ENCODE measurements around the gene SEC14L5. TPM values are rescaled to one million over a fixed set of nuclear protein-coding genes. Genes with fewer than 3 reads are reported as not detected.

The SEC14L5 gene
- polyA plus RNA-seq, 3 donors from 2014 or later: not detected

GRCh38 chr16:4989391-4990006, 31.4 kb downstream of the SEC14L5 start:
- Mint-ChIP-seq H3K4me1 (peaks cover 0 to 2% of the 10 kb centered on the region in 2 donors), H3K9me3 (peaks cover 0 to 1% (median 0%) of the 10 kb centered on the region in 6 donors), H3K4me3 (no peak overlapping the region), H3K27ac (no peak overlapping the region), H3K36me3 (peaks cover 0 to 3% (median 0%) of the 10 kb centered on the region in 3 donors), H3K27me3 (ENCODE audit: low read depth in 3 of 3) (peaks cover 5 to 19% (median 15%) of the 10 kb centered on the region in 3 donors)
- DNase-seq: no peak

DNA sequence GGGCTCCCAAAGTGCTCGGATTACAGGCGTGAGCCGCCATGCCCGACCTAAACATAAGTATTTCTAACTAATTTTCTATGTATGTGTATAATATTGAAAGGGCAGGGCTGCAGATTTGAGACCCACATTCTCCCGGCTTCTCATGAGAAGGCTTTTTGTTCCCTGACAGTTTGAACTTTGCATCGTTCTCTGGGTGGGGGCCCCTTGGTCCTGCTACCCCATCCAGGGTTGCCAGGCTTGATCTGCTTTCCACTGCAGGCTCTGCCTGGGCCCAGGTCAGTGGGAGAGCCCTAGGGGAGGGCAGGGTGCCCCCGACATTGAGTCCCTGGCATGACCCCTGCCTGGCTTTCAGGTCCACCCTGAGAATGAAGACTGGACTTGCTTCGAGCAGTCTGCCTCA, 32.3 kb downstream of the SEC14L5 start:
- Mint-ChIP-seq H3K36me3 (peaks cover 0 to 3% (median 0%) of the 10 kb centered on the region in 3 donors), H3K27ac (no peak overlapping the region), H3K27me3 (ENCODE audit: low read depth in 3 of 3) (peaks cover 5 to 19% (median 16%) of the 10 kb centered on the region in 3 donors)

DNA sequence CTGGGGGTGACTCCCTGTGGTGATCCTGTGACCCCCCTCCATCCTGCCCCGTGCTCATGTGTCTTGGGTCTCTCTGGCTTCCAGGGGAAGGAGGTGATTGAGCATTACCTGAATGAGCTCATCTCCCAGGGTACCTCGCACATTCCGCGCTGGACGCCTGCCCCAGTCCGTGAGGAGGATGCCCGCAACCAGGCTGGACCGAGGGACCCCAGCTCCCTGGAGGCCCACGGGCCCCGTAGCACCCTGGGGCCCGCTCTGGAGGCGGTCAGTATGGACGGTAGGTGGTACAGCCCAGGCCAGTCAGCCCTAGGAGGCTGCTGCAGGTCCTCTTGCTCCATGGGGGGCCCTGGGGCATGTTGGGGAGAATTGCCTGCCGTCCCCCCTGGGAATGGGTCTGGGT, 33.6 kb downstream of the SEC14L5 start:
- Mint-ChIP-seq H3K27ac (no peak overlapping the region), H3K4me3 (no peak overlapping the region), H3K9me3 (peaks cover 0 to 1% (median 0%) of the 10 kb centered on the region in 6 donors), H3K4me1 (peaks cover 0 to 2% of the 10 kb centered on the region in 2 donors), H3K36me3 (no peaks in the 10 kb centered on the region), H3K27me3 (ENCODE audit: low read depth in 3 of 3) (peaks cover 5 to 23% (median 11%) of the 10 kb centered on the region in 3 donors)
- DNase-seq: no peak

More for the DNA sequence above, 32.3 kb downstream of the SEC14L5 start:
- DNase-seq: no peak
- peaks cover 0 to 2% of the 10 kb centered on the region in 2 donors for H3K4me1 Mint-ChIP-seq
- no peak overlapping the region for H3K4me3 Mint-ChIP-seq
- H3K9me3 Mint-ChIP-seq: peaks cover 0 to 1% (median 0%) of the 10 kb centered on the region in 6 donors

DNA sequence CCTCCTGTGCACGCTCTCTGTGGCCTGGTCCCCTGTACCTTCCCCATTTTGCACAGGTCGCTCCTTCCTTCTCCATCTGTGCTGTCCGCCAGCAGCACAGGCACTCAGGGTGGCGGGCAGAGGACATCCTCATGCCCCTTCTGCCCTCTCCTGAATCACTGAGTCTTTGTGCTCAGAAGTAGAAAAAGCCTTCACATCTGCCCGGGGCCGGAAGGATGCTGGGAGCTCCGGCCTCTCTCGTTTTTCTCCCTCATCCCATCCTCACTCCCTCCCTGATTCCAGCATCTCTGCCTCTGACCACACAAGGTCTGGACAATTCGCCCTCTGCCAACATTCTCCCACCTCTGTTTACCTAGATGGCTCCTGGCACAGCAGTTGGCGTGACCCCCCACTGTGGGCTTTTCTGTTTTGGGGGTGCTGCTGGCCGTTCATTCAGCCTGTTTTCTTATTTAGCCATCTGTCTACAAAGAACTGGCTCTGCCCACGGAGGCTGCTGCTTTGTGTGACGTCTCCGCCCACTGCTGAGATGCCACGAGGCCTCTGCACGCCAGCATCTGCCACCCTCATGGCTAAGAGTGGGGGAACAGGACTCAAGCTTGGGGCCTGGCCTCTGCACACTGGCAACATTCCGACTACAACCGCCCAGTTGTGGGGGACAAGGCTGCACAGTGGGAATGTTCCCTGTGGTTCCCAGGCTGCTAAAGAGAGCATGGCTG, 36.7 kb downstream of the SEC14L5 start:
- H3K36me3 Mint-ChIP-seq: no peaks in the 10 kb centered on the region
- H3K27ac Mint-ChIP-seq: no peak overlapping the region
- H3K4me1 Mint-ChIP-seq: no peaks in the 10 kb centered on the region
- peaks cover 0 to 15% (median 5%) of the 10 kb centered on the region in 3 donors for H3K27me3 Mint-ChIP-seq (ENCODE audit: low read depth in 3 of 3)
- no peak for DNase-seq
- peaks cover 0 to 2% (median 0%) of the 10 kb centered on the region in 6 donors for H3K9me3 Mint-ChIP-seq
- no peak overlapping the region for H3K4me3 Mint-ChIP-seq

- Mint-ChIP-seq H3K9me3 (peaks cover 0 to 2% (median 0%) of the 10 kb centered on the region in 6 donors), H3K36me3 (no peaks in the 10 kb centered on the region), H3K4me1 (no peaks in the 10 kb centered on the region), H3K4me3 (no peak overlapping the region), H3K27ac (no peak overlapping the region), H3K27me3 (ENCODE audit: low read depth in 3 of 3) (peaks cover 3 to 13% (median 3%) of the 10 kb centered on the region in 3 donors)
- DNase-seq: no peak
These were observed 42.5 kb downstream of the SEC14L5 start for GRCh38 chr16:5000573-5001001.

- Mint-ChIP-seq H3K9me3 (peaks cover 0 to 2% (median 0%) of the 10 kb centered on the region in 6 donors), H3K4me3 (no peak overlapping the region), H3K36me3 (no peaks in the 10 kb centered on the region), H3K27ac (no peak overlapping the region), H3K27me3 (ENCODE audit: low read depth in 3 of 3) (peaks cover 3 to 9% (median 3%) of the 10 kb centered on the region in 3 donors), H3K4me1 (no peaks in the 10 kb centered on the region)
- no peak for DNase-seq
These were observed 43.4 kb downstream of the SEC14L5 start for GRCh38 chr16:5001571-5001970.

DNA sequence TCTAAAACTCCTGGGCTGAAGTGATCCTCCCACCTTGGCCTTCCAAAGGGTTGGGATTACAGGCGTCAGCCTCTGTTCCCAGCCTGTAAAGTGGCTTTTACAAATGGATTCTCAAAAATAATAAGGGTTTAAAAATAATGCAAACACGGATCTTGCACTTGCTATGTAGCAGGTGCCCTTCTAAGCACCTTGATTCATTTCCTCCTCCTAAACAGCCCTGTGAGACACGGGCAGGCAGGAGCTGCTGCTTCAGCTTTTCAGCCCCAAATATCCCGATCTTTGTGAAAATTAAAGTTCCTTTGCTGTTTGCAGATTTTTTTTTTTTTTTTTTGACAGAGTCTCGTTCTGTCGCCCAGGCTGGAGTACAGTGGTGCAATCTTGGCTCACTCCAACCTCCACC, 43.9 kb downstream of the SEC14L5 start:
- Mint-ChIP-seq H3K36me3 (no peaks in the 10 kb centered on the region), H3K9me3 (peaks cover 0 to 2% (median 0%) of the 10 kb centered on the region in 6 donors), H3K4me3 (no peak overlapping the region), H3K27ac (no peak overlapping the region), H3K4me1 (no peaks in the 10 kb centered on the region), H3K27me3 (ENCODE audit: low read depth in 3 of 3) (peaks cover 3 to 7% (median 3%) of the 10 kb centered on the region in 3 donors)
- DNase-seq: no peak

- Mint-ChIP-seq H3K4me1 (no peaks in the 10 kb centered on the region), H3K9me3 (peaks cover 0 to 1% (median 0%) of the 10 kb centered on the region in 6 donors), H3K36me3 (no peaks in the 10 kb centered on the region), H3K27ac (no peak overlapping the region), H3K27me3 (ENCODE audit: low read depth in 3 of 3) (peaks cover 0 to 7% (median 3%) of the 10 kb centered on the region in 3 donors), H3K4me3 (no peak overlapping the region)
- DNase-seq: no peak
These were observed 44.6 kb downstream of the SEC14L5 start for GRCh38 chr16:5002699-5003143.

DNA sequence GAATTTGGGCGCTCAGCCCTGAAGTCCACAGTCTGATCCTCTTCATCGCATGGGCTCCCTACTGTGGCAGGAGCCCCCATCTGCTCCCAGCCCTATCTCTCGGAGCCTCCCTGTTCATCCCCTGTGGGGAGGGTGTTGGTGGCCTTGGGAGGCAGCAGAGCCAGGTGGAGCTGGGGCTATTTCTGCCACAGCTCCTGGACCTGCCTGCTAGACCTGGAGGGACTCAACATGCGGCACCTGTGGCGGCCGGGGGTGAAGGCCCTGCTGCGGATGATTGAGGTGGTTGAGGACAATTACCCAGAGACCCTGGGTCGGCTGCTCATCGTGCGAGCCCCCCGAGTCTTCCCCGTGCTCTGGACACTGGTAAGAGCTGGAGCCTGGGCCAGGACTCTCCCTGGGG, 45.1 kb downstream of the SEC14L5 start:
- DNase-seq: no peak
- Mint-ChIP-seq H3K36me3 (no peaks in the 10 kb centered on the region), H3K27me3 (ENCODE audit: low read depth in 3 of 3) (peaks cover 0 to 7% (median 3%) of the 10 kb centered on the region in 3 donors), H3K4me1 (no peaks in the 10 kb centered on the region), H3K4me3 (no peak overlapping the region), H3K27ac (no peak overlapping the region), H3K9me3 (no peaks in the 10 kb centered on the region)

DNA sequence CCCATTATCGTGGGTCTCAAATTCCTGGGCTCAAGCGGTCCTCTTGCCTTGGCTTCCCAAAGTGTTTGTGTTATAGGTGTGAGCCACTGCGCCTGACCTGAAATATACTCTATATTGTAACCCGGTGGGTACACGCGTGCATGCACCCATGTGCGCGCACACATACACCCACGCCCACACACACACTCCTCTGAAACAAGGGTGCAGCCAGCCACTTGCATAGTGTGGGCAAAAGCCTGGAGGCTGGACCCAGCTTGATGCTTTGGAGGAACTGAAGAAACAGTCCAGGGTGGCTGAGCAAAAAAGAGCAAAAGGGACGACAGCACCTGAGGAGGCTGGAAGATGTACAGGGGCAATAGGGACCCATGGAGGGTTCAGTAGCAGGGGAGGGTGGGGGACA, 45.7 kb downstream of the SEC14L5 start:
- H3K27ac Mint-ChIP-seq: no peak overlapping the region
- no peaks in the 10 kb centered on the region for H3K9me3 Mint-ChIP-seq
- no peak for DNase-seq
- H3K4me3 Mint-ChIP-seq: no peak overlapping the region
- no peaks in the 10 kb centered on the region for H3K36me3 Mint-ChIP-seq
- peaks cover 0 to 5% (median 3%) of the 10 kb centered on the region in 3 donors for H3K27me3 Mint-ChIP-seq (ENCODE audit: low read depth in 3 of 3)
- no peaks in the 10 kb centered on the region for H3K4me1 Mint-ChIP-seq

DNA sequence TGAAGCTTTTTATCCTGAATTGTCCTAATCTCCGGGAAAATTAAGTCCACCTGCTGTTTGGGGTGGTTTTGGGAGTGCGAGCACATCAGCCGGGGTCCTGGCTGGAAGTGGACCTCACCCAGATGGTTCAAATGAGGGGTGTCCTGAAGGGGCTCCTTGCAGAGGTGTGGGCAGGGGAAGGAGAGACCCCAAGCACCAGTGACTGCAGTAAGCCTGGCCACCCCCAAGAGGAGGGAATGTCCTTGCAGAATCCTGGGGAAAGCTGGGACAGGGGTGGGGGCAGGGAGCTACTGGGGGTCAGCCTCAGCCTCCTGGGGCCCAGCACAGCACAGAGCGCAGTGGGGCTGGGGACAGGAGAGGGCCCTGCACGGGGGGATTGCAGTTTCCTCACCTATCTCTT, 46.2 kb downstream of the SEC14L5 start:
- H3K27me3 Mint-ChIP-seq (ENCODE audit: low read depth in 3 of 3): peaks cover 0 to 5% (median 3%) of the 10 kb centered on the region in 3 donors
- no peaks in the 10 kb centered on the region for H3K9me3 Mint-ChIP-seq
- no peaks in the 10 kb centered on the region for H3K36me3 Mint-ChIP-seq
- DNase-seq: no peak
- H3K4me3 Mint-ChIP-seq: no peak overlapping the region
- no peaks in the 10 kb centered on the region for H3K4me1 Mint-ChIP-seq
- no peak overlapping the region for H3K27ac Mint-ChIP-seq

DNA sequence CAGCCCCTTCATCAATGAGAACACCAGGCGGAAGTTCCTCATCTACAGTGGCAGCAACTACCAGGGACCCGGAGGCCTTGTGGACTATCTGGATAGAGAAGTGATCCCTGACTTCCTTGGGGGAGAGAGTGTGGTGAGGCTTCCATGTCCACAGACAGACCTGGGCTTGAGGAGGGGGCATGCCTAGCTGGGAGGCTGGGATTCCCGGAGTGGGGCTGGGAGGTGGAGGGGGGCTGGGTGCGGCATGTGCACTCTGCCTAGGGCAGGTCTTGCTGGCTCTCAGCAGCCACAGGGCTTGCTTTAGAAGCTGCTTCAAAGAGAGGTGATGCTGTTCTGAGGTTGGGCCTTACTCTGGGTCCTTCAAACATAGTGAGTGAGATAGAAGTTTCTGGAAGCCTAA, 47.8 kb downstream of the SEC14L5 start:
- H3K9me3 Mint-ChIP-seq: no peaks in the 10 kb centered on the region
- H3K27ac Mint-ChIP-seq: no peak overlapping the region
- H3K27me3 Mint-ChIP-seq (ENCODE audit: low read depth in 3 of 3): peaks cover 0 to 10% (median 5%) of the 10 kb centered on the region in 3 donors
- no peaks in the 10 kb centered on the region for H3K4me1 Mint-ChIP-seq
- DNase-seq: no peak
- no peaks in the 10 kb centered on the region for H3K36me3 Mint-ChIP-seq
- H3K4me3 Mint-ChIP-seq: no peak overlapping the region

GRCh38 chr16:5006348-5007193, 48.4 kb downstream of the SEC14L5 start:
- DNase-seq: no peak
- no peak overlapping the region for H3K4me3 Mint-ChIP-seq
- no peaks in the 10 kb centered on the region for H3K4me1 Mint-ChIP-seq
- no peaks in the 10 kb centered on the region for H3K9me3 Mint-ChIP-seq
- no peak overlapping the region for H3K27ac Mint-ChIP-seq
- no peaks in the 10 kb centered on the region for H3K36me3 Mint-ChIP-seq
- peaks cover 0 to 9% (median 5%) of the 10 kb centered on the region in 3 donors for H3K27me3 Mint-ChIP-seq (ENCODE audit: low read depth in 3 of 3)
